Activated CD4-positive, alpha-beta memory T cell treated with anti-CD3 and anti-CD28 coated beads, Interleukin-2, amount 10 ng/mL, durations not matched to agents 7 days and 5 days (primary cell): ENCODE results near the gene POU2AF1. TPM values are rescaled to one million over a fixed set of nuclear protein-coding genes. Genes with fewer than 3 reads are reported as not detected.

Experiments used
- CTCF ChIA-PET: fragments of 350-600 bp; sonication (Branson Sonifier 250); formaldehyde crosslinking; loops from one replicate; lab custom pipeline; 2021; ENCODE audit warnings: antibody characterized with exemption, inconsistent platforms; lab: Charles Lee
- POLR2A ChIA-PET: fragments of 350-600 bp; sonication (Branson Sonifier 250); formaldehyde crosslinking; loops from one replicate; lab custom pipeline; 2021; ENCODE audit warnings: antibody characterized with exemption; lab: Charles Lee
- DNase-seq: peaks from one replicate; pipeline ENCODE4 v3.0.0-alpha.2; 2020
- H3K27ac Mint-ChIP-seq: one replicate; pipeline ENCODE4 v1.8.0; 2021; ENCODE audit warnings: mild to moderate bottlenecking, mixed read lengths
- H3K27me3 Mint-ChIP-seq: one replicate; pipeline ENCODE4 v1.8.0; 2021; ENCODE audit warnings: mixed read lengths
- H3K36me3 Mint-ChIP-seq: one replicate; pipeline ENCODE4 v1.8.0; 2021; ENCODE audit warnings: low read depth, mixed read lengths
- H3K4me1 Mint-ChIP-seq: one replicate; pipeline ENCODE4 v1.8.0; 2021; ENCODE audit warnings: mixed read lengths
- H3K4me3 Mint-ChIP-seq: one replicate; pipeline ENCODE4 v1.8.0; 2021; ENCODE audit warnings: mild to moderate bottlenecking, mixed read lengths
- H3K9me3 Mint-ChIP-seq: one replicate; pipeline ENCODE4 v1.8.0; 2021; ENCODE audit warnings: mixed read lengths
- total RNA-seq, 2 experiments: library from RNA; stranded (reverse); gene quantifications; one replicate each; pipeline ENCODE4 v1.2.3, GENCODE V29; 2021

Gene POU2AF1
- total RNA-seq, 2 experiments from 2014 or later, result 7.7 to 7.8 TPM

DNA sequence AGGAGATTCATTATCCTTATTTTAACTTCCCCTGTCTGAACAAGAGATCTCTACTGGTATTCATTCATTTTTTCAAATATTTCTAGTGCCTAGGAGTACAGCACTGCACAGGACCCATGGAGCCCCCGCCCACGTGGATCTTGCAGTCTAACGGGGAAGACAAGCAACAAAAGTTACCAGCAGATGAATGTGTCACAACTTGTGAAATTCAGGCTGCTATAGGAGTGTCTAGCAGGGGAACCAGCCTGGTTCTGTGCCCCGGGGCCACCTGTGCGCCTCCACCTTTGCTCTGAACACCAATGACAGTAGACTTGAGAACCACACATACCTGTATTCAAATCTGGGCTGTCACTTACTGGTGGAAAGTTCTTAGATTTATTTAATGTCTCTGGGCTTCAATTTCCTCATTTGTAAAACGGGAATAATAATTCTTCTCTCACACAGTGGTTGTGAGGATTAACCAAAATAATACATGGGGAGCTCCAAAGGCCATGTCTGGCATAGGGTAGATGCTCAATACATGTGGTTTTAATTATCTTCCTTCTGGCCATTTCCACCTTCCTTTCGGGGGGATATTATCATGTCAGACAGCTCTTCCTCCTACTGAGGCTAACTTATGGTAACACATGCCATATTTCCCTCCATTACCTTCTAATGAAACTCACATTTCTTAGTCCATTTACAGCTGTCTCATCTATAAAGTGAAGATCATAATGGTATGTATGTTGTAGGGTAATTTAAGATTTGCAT is 17.8 kb downstream of the POU2AF1 start:
- no peaks in the 10 kb centered on the region for H3K9me3 Mint-ChIP-seq
- peaks cover 2% of the 10 kb centered on the region for H3K4me1 Mint-ChIP-seq
- DNase-seq, result no peak
- peaks cover 4% of the 10 kb centered on the region for H3K36me3 Mint-ChIP-seq
- no peaks in the 10 kb centered on the region for H3K27me3 Mint-ChIP-seq
- CTCF ChIA-PET, result interaction anchor here (0.6 kb wide), 1 partner anchor 14 kb away, joined by 4 read pairs; no protein-coding TSS in a partner anchor
- H3K27ac Mint-ChIP-seq, result no peak overlapping the region
- POLR2A ChIA-PET, result no interaction called here
- H3K4me3 Mint-ChIP-seq, result no peak overlapping the region

GRCh38 chr11:111360150-111361043 is 18.7 kb downstream of the POU2AF1 start:
- H3K27ac Mint-ChIP-seq, result no peak overlapping the region
- H3K4me3 Mint-ChIP-seq, result no peak overlapping the region
- POLR2A ChIA-PET, result interaction anchor here (1.4 kb wide), 1 partner anchor 19 kb away, joined by 3 read pairs; the partner anchor contains the start of gene POU2AF1
- no peaks in the 10 kb centered on the region for H3K36me3 Mint-ChIP-seq
- H3K4me1 Mint-ChIP-seq, result peaks cover 2% of the 10 kb centered on the region
- no peak for DNase-seq
- no peaks in the 10 kb centered on the region for H3K27me3 Mint-ChIP-seq
- no peaks in the 10 kb centered on the region for H3K9me3 Mint-ChIP-seq
- CTCF ChIA-PET, result interaction anchor here (1.4 kb wide), 1 partner anchor 68 kb away, joined by 4 read pairs; no protein-coding TSS in a partner anchor

DNA sequence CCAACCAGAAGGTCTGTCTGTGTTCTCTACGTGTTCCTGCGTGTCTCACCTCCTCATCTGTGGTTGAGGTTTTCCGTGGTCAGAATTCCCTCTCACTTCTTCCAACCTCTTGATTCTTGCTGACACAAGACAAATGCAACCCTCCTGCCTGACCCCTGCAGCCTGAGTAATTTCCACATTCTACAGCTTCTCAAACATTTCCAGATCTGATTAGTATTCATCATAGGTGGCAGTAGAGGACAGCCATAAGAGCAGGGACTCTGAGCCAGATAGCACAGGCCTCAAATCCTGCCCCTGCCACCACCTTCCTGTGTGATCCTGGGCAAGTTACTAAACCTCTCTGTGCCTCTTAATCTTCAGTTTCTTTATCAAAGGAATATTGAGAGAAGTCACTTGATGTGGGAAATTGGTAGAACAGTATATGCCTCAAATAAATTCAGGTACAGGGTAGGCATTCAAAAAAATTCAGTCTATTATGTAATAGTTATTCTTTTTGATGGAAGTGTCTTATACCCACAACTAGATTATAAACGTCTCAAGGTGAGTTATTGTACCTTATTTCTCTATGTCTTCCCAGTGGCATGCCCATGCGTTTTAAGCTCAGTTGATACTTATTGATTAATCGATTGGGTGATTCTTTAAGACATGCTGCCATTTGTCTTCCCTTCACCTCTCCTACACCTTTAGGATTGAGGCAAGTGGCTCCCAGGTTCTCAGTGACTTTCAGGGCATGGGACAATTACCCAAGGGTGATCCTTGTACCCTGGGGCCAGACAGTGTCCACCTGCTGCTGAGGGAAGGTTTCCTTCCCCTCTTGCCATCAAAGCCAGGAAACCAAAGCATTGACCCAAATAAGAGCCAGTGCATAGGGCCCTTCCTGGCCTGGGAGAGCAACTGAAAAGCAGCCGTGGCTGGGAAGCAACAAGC is 19.6 kb downstream of the POU2AF1 start:
- ChIA-PET POLR2A (interaction anchor here (1.4 kb wide), 1 partner anchor 20 kb away, joined by 3 read pairs; the partner anchor contains the start of gene POU2AF1), CTCF (interaction anchor here (1.4 kb wide), 1 partner anchor 69 kb away, joined by 4 read pairs; no protein-coding TSS in a partner anchor)
- Mint-ChIP-seq H3K9me3 (no peaks in the 10 kb centered on the region), H3K4me3 (no peak overlapping the region), H3K27me3 (no peaks in the 10 kb centered on the region), H3K27ac (no peak overlapping the region), H3K36me3 (no peaks in the 10 kb centered on the region), H3K4me1 (peaks cover 2% of the 10 kb centered on the region)
- DNase-seq, result no peak

DNA sequence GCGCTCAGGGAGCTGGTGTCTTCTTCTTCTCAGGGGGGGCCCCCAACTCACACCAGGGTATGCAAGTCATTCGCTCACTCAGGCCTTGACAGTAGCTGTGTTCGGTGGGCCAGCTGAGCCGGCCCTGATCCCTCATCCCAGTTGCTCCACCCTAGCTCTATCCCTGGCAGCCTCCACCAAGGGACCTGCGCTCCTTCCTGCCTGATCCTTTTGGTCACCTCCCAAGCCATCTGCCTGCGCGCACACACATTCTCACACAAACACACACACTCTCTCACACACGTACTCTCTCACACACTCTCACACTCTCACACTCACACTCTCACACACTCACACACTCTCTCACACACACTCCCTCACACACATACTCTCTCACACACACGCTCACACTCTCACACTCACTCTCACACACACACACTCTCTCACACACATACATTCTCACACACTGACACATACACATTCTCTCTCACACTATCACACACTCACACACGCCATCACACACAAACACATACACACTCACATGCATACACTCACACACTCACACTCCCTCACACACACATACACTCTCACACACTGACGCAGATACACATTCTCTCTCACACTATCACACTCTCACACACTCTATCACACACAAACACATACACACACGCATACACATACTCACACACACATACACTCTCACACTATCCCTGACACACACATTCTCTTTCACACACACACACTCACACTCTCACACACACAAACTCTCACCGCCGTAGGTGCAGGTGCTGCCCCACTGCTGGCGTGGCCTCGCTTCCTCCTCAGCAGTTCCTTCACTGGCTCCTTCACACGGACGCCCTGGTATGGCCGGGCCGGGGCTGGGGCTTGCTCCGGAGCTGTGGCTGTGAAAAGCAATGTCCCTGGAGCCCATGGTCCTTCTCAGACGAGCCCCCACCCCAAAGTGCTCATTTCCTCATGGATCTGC is 20.8 kb downstream of the POU2AF1 start:
- no peak overlapping the region for H3K4me3 Mint-ChIP-seq
- no peaks in the 10 kb centered on the region for H3K9me3 Mint-ChIP-seq

GRCh38 chr11:111357150-111358037 is 21.7 kb downstream of the POU2AF1 start:
- no peak overlapping the region for H3K4me3 Mint-ChIP-seq
- H3K36me3 Mint-ChIP-seq, result no peaks in the 10 kb centered on the region
- DNase-seq, result no peak
- no peak overlapping the region for H3K27ac Mint-ChIP-seq
- H3K27me3 Mint-ChIP-seq, result no peaks in the 10 kb centered on the region
- no peaks in the 10 kb centered on the region for H3K9me3 Mint-ChIP-seq
- H3K4me1 Mint-ChIP-seq, result peaks cover 1% of the 10 kb centered on the region
- ChIA-PET POLR2A (interaction anchor here (1.4 kb wide), 1 partner anchor 20 kb away, joined by 3 read pairs; no protein-coding TSS in a partner anchor), CTCF (no interaction called here)

More for the DNA sequence above, 20.8 kb downstream of the POU2AF1 start:
- peaks cover 2% of the 10 kb centered on the region for H3K4me1 Mint-ChIP-seq
- CTCF ChIA-PET, result interaction anchor here (1.4 kb wide), 1 partner anchor 70 kb away, joined by 4 read pairs; no protein-coding TSS in a partner anchor
- no peaks in the 10 kb centered on the region for H3K27me3 Mint-ChIP-seq
- H3K36me3 Mint-ChIP-seq, result no peaks in the 10 kb centered on the region
- DNase-seq, result no peak
- H3K27ac Mint-ChIP-seq, result no peak overlapping the region
- POLR2A ChIA-PET, result interaction anchor here (1.4 kb wide), 2 partner anchors 19 to 21 kb away, joined by 3 read pairs; partner anchors contain the start of gene POU2AF1

DNA sequence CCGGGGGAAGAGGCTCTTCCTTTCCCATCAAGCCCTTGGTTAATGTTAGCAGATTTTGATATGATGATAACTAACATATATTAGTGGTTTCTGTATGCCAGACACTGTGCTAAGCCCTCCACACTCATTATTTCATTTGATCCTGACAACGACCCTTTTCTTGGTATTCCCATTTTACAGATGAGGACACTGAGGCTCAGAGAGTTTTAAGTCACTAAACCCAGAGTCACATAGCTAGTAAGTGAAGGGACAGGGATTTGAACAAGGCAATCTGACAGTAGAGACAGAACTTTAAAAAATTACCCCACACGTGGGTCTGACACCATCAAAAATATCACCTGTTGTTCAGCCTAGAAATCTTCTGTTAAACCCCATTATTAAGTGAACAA is 22.4 kb downstream of the POU2AF1 start:
- Mint-ChIP-seq H3K27ac (no peak overlapping the region), H3K36me3 (no peaks in the 10 kb centered on the region), H3K4me1 (no peaks in the 10 kb centered on the region), H3K27me3 (no peaks in the 10 kb centered on the region), H3K9me3 (no peaks in the 10 kb centered on the region), H3K4me3 (no peak overlapping the region)
- ChIA-PET CTCF (no interaction called here), POLR2A (no interaction called here)
- DNase-seq, result no peak

DNA sequence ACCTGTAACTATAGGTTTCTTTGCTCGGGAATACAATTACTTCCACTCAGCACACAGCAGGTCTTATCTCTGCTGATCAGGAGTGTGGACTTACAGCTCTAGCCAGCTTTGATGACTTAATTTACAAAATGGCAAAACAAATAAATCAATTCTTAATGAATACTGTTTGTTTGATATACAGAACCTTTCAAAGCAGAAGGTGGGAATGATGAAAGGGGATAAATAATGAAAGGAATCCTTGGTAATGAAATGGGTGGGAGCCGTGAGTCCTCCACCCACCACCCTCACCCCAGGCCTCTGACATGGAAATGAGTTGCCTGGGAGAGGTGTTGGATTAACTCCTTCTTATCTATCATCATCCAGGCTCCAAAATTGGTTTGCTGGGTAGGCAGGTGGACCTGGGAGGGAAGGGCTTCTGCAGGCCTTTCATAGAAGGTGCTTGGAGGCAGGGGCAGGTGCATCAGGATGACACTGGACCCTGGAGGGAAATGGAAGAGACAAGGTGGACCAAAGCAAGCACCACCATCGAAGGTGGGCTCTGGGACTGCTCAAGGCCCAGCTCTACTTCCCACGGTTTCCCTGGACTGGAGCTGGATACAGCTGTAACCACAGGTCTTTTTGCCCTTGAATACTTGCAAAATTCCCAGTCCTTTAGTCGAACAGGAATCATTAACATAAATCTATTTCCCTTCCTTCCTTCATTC is 23.0 kb downstream of the POU2AF1 start:
- POLR2A ChIA-PET, result no interaction called here
- Mint-ChIP-seq H3K4me1 (no peaks in the 10 kb centered on the region), H3K27ac (no peak overlapping the region), H3K9me3 (no peaks in the 10 kb centered on the region), H3K36me3 (no peaks in the 10 kb centered on the region), H3K27me3 (peaks cover 2% of the 10 kb centered on the region), H3K4me3 (no peak overlapping the region)
- DNase-seq, result no peak
- CTCF ChIA-PET, result no interaction called here

GRCh38 chr11:111355101-111355500 is 24.0 kb downstream of the POU2AF1 start:
- DNase-seq, result no peak
- no peaks in the 10 kb centered on the region for H3K9me3 Mint-ChIP-seq
- no peak overlapping the region for H3K4me3 Mint-ChIP-seq
- no peak overlapping the region for H3K27ac Mint-ChIP-seq
- H3K36me3 Mint-ChIP-seq, result no peaks in the 10 kb centered on the region
- POLR2A ChIA-PET, result no interaction called here
- H3K4me1 Mint-ChIP-seq, result no peaks in the 10 kb centered on the region
- H3K27me3 Mint-ChIP-seq, result peaks cover 8% of the 10 kb centered on the region
- CTCF ChIA-PET, result interaction anchor here (1.4 kb wide), 1 partner anchor 75 kb away, joined by 6 read pairs; no protein-coding TSS in a partner anchor

DNA sequence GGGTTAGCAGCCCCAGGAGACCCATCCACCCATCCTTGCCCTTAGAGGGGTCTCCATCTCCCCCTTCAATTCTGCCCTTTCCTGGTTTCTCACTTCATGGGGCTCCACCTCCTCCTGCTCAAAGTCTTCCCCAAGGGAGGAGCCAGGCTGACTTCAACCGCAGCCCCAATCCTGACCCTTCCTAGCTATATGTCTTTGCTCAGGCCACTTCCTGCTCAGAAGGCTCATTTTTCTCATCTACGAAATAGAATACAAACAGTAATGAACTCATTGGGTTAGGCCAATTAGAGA is 24.5 kb downstream of the POU2AF1 start:
- POLR2A ChIA-PET, result no interaction called here
- Mint-ChIP-seq H3K27me3 (peaks cover 11% of the 10 kb centered on the region), H3K4me3 (no peak overlapping the region), H3K4me1 (no peaks in the 10 kb centered on the region), H3K36me3 (no peaks in the 10 kb centered on the region), H3K27ac (no peak overlapping the region), H3K9me3 (no peaks in the 10 kb centered on the region)
- CTCF ChIA-PET, result interaction anchor here (1.4 kb wide), 1 partner anchor 75 kb away, joined by 6 read pairs; no protein-coding TSS in a partner anchor
- DNase-seq, result no peak

DNA sequence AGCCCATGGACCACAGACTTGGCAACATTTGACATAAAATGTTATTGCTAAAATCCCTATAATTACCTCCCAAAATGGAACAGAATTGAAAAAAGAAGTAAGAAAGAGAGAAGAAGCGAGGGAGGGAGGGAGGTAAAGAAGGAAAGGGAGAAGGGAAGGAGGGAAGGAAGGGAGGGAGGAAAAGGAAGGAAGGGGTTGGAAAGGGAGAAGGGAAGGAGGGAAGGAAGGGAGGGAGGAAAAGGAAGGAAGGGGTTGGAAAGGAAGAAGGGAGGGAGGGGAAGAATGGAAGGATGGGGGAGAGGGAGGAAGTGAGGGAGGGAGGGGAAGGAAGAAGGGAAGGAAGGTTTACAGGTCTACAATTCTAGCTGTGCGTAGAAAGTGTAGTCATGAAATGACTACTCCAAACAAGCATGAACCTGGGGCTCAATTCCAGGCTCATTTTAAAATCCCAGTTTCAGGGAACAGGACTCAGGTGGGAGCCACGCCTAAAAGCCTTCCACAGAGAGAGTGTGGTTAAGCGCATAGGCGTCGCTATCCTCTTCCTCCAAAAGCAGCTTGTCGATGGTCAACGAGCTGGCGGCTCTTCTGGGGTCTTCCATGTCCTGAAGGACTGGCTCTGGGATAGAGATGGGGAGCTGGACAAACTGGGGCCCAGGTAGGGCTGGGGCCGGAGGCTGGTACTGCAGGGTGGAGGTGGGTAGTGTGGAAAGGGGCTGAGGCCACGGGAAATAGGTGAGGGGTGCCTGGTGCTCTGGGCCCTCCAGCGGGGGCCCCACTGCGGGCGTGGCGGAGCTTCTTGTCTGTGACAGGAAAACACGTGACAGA is 25.1 kb downstream of the POU2AF1 start:
- CTCF ChIA-PET, result interaction anchor here (1.4 kb wide), 1 partner anchor 76 kb away, joined by 6 read pairs; no protein-coding TSS in a partner anchor
- POLR2A ChIA-PET, result no interaction called here
- Mint-ChIP-seq H3K4me3 (no peak overlapping the region), H3K27ac (no peak overlapping the region), H3K4me1 (no peaks in the 10 kb centered on the region), H3K36me3 (no peaks in the 10 kb centered on the region), H3K27me3 (peaks cover 11% of the 10 kb centered on the region), H3K9me3 (no peaks in the 10 kb centered on the region)
- DNase-seq, result no peak
